H1 (cell line): ENCODE results near the gene SMYD4. TPM values are rescaled to one million over a fixed set of nuclear protein-coding genes. Genes with fewer than 3 reads are reported as not detected.

Source experiments
- CTCF ChIA-PET: fragments of 300-600 bp; sonication (Branson Sonifier 250); formaldehyde crosslinking; loops from one replicate; lab custom pipeline; 2021; ENCODE audit not compliant: partially characterized antibody; lab: Charles Lee
- POLR2A ChIA-PET: fragments of 300-600 bp; sonication (Branson Sonifier 250); formaldehyde crosslinking; loops from one replicate; lab custom pipeline; 2021; ENCODE audit warnings: inconsistent platforms; ENCODE audit not compliant: partially characterized antibody; lab: Charles Lee
- DNase-seq, 2 experiments: peaks; one replicate each; pipeline versions ENCODE4 v3.0.0 to v3.0.0-alpha.2; 2010 to 2022; ENCODE audit warnings: low spot score in 2 of 2, low read depth in 1 of 2, mixed read lengths in 1 of 2
- FAIRE-seq: peaks from 2 replicates; lab custom pipeline; 2011; peaks lifted over from hg19 to GRCh38; lab: Jason Lieb, UNC
- H2AFZ ChIP-seq: 2 replicates; pipeline ENCODE4 v1.8.1; 2012; ENCODE audit warnings: low read length, inconsistent platforms
- H2AK5ac ChIP-seq: 2 replicates; pipeline ENCODE4 v1.6.1; 2013; ENCODE audit warnings: low read depth, low read length
- H2BK120ac ChIP-seq: replicated peaks from 2 replicates; pipeline ENCODE3; 2013; ENCODE audit warnings: low read depth, low read length, inconsistent platforms
- H2BK12ac ChIP-seq: 2 replicates; pipeline ENCODE4 v1.6.1; 2013; ENCODE audit warnings: low read depth, low read length
- H2BK15ac ChIP-seq: 2 replicates; pipeline ENCODE4 v1.6.1; 2013; ENCODE audit warnings: low read length
- H2BK20ac ChIP-seq: 2 replicates; pipeline ENCODE4 v1.6.1; 2013; ENCODE audit warnings: low read length
- H2BK5ac ChIP-seq: 2 replicates; pipeline ENCODE4 v1.6.1; 2013; ENCODE audit warnings: low read depth, low read length
- H3K14ac ChIP-seq: 2 replicates; pipeline ENCODE4 v1.6.1; 2013; ENCODE audit warnings: inconsistent platforms; ENCODE audit not compliant: insufficient read length
- H3K18ac ChIP-seq: 2 replicates; pipeline ENCODE4 v1.6.1; 2013; ENCODE audit warnings: low read length; ENCODE audit errors: extremely low read depth
- H3K23ac ChIP-seq: 2 replicates; pipeline ENCODE4 v1.6.1; 2013; ENCODE audit warnings: inconsistent platforms; ENCODE audit not compliant: insufficient read length
- H3K23me2 ChIP-seq: 2 replicates; pipeline ENCODE4 v1.6.1; 2013; ENCODE audit warnings: low read depth, low read length
- H3K27ac ChIP-seq: 2 replicates; pipeline ENCODE4 v1.6.1; 2011; ENCODE audit warnings: low read depth, low read length, inconsistent platforms
- H3K27me3 ChIP-seq, 4 experiments: replicated peaks in 1 of 4; 1 replicate in 1 of 4; 2 replicates in 3 of 4; pipeline versions ENCODE4 v1.6.1 to v1.8.1; 2011 to 2013; ENCODE audit warnings: low read length in 3 of 4, mild to moderate bottlenecking in 3 of 4, inconsistent platforms in 2 of 4, mixed read lengths in 2 of 4, moderate library complexity in 1 of 4; ENCODE audit not compliant: control insufficient read depth in 3 of 4, insufficient read depth in 3 of 4; ENCODE audit errors: extremely low read depth in 1 of 4
- H3K36me3 ChIP-seq, 4 experiments: 2 replicates each; pipeline versions ENCODE4 v1.6.1 to v1.8.1; 2011 to 2013; ENCODE audit warnings: mild to moderate bottlenecking in 4 of 4, low read length in 3 of 4, moderate library complexity in 2 of 4, control low read depth in 1 of 4, inconsistent platforms in 1 of 4; ENCODE audit not compliant: insufficient read depth in 4 of 4, control insufficient read depth in 2 of 4
- H3K4ac ChIP-seq: replicated peaks from 2 replicates; pipeline ENCODE3; 2013; ENCODE audit warnings: low read length, low read depth, mixed read lengths, inconsistent platforms; ENCODE audit not compliant: insufficient read length
- H3K4me1 ChIP-seq, 4 experiments: replicated peaks in 1 of 4; 1 replicate in 1 of 4; 2 replicates in 3 of 4; pipeline versions ENCODE4 v1.6.1 to v1.8.1; 2011 to 2013; ENCODE audit warnings: low read length in 3 of 4, inconsistent platforms in 2 of 4, mixed read lengths in 1 of 4; ENCODE audit not compliant: insufficient read depth in 4 of 4, control insufficient read depth in 3 of 4
- H3K4me2 ChIP-seq, 2 experiments: 2 replicates each; pipeline versions ENCODE4 v1.6.1 to v1.8.1; 2011 to 2013; ENCODE audit warnings: low read depth in 2 of 2, low read length in 2 of 2, control low read depth in 1 of 2, inconsistent platforms in 1 of 2, mild to moderate bottlenecking in 1 of 2; ENCODE audit not compliant: insufficient read depth in 1 of 2
- H3K4me3 ChIP-seq, 4 experiments: fragments of 200-600, 300-600 bp in 1 of 4; sonication (generic), shearing (Covaris generic), sonication (Bioruptor Twin) in 1 of 4; 2 replicates each; pipeline versions ENCODE4 v1.5.1 to v1.8.1; 2011 to 2016; ENCODE audit warnings: low read length in 4 of 4, low read depth in 3 of 4, control low read depth in 2 of 4, inconsistent platforms in 2 of 4, mild to moderate bottlenecking in 2 of 4, mixed read lengths in 1 of 4, moderate library complexity in 1 of 4; ENCODE audit not compliant: insufficient read depth in 2 of 4; ENCODE audit errors: extremely low read depth in 1 of 4
- H3K56ac ChIP-seq: replicated peaks from 2 replicates; pipeline ENCODE3; 2013; ENCODE audit warnings: low read depth, mild to moderate bottlenecking, mixed read lengths, low read length, inconsistent platforms; ENCODE audit not compliant: insufficient read length
- H3K79me1 ChIP-seq: 2 replicates; pipeline ENCODE4 v1.6.1; 2013; ENCODE audit warnings: low read depth, low read length, control low read depth
- H3K79me2 ChIP-seq, 2 experiments: 2 replicates each; pipeline versions ENCODE4 v1.6.1 to v1.8.1; 2012 to 2013; ENCODE audit warnings: low read length in 2 of 2, mild to moderate bottlenecking in 2 of 2, inconsistent platforms in 1 of 2; ENCODE audit not compliant: insufficient read depth in 2 of 2, control insufficient read depth in 1 of 2
- H3K9ac ChIP-seq, 4 experiments: replicated peaks in 1 of 4; 1 replicate in 1 of 4; 2 replicates in 3 of 4; pipeline versions ENCODE4 v1.6.1 to v1.8.1; 2011 to 2013; ENCODE audit warnings: low read depth in 3 of 4, low read length in 3 of 4, control low read depth in 2 of 4, mild to moderate bottlenecking in 2 of 4, moderate library complexity in 2 of 4, inconsistent platforms in 1 of 4; ENCODE audit errors: extremely low read depth in 1 of 4
- H3K9me3 ChIP-seq, 2 experiments: 2 replicates each; pipeline versions ENCODE4 v1.6.1 to v1.8.1; 2012 to 2013; ENCODE audit warnings: mild to moderate bottlenecking in 2 of 2, moderate library complexity in 2 of 2, control low read depth in 1 of 2, inconsistent platforms in 1 of 2, low read depth in 1 of 2, low read length in 1 of 2, mixed read lengths in 1 of 2; ENCODE audit not compliant: insufficient read depth in 2 of 2
- H4K20me1 ChIP-seq, 2 experiments: replicated peaks in 1 of 2; 2 replicates each; pipeline versions ENCODE3 to v1.8.1; 2011 to 2013; ENCODE audit warnings: inconsistent platforms in 2 of 2, low read length in 2 of 2, mild to moderate bottlenecking in 1 of 2; ENCODE audit not compliant: insufficient read depth in 2 of 2, control insufficient read depth in 1 of 2
- H4K5ac ChIP-seq: 2 replicates; pipeline ENCODE4 v1.6.1; 2013; ENCODE audit warnings: low read length, low read depth, mixed read lengths, inconsistent platforms; ENCODE audit not compliant: insufficient read length
- H4K8ac ChIP-seq: 2 replicates; pipeline ENCODE4 v1.8.0; 2013; ENCODE audit warnings: mild to moderate bottlenecking, moderate library complexity, low read length, inconsistent platforms; ENCODE audit not compliant: insufficient read depth; ENCODE audit errors: extremely low read depth
- H4K91ac ChIP-seq: replicated peaks from 2 replicates; pipeline ENCODE3; 2013; ENCODE audit warnings: low read length, mixed read lengths, inconsistent platforms; ENCODE audit not compliant: insufficient read length
- RXRA ChIP-seq: IDR thresholded peaks from 2 replicates; pipeline ENCODE4 v1.6.1; 2011; ENCODE audit warnings: low read depth, mild to moderate bottlenecking, low read length, moderate library complexity; ENCODE audit not compliant: insufficient read depth
- WGBS, 2 experiments: shearing (Covaris generic) in 1 of 2; methylation state at CpG; one replicate each; pipeline versions ENCODE4 v1.1.6 to v1.1.7; 2013 to 2015; ENCODE audit warnings: low lambda C conversion rate in 2 of 2, mixed read lengths in 2 of 2, inconsistent platforms in 1 of 2, low coverage in 1 of 2, missing lambda C conversion rate in 1 of 2; ENCODE audit not compliant: insufficient replicate concordance in 2 of 2, insufficient coverage in 1 of 2, insufficient read length in 1 of 2; ENCODE audit errors: extremely low coverage in 1 of 2, missing lambda C conversion rate in 1 of 2; 5-methylcytosine and 5-hydroxymethylcytosine counted together
- polyA plus RNA-seq, 7 experiments: library from polyadenylated mRNA; depleted of rRNA in 3 of 7; stranded (reverse) in 5 of 7; unstranded in 2 of 7; fragments of >200 nt in 5 of 7; fragments of 200-250 nt in 2 of 7; gene quantifications; 1 replicate in 5 of 7; 2 replicates in 1 of 7; 4 replicates in 1 of 7; pipeline versions ENCODE4 v1.2.1 to v1.2.3, GENCODE V29; 2011 to 2013; ENCODE audit warnings: missing spikeins in 2 of 7, mixed read lengths in 2 of 7
- total RNA-seq: library from RNA; stranded (reverse); fragmentation: NEBNext Ultra II Directional; extraction: Animal tissue kit (Norgen Biotek cat#: 25700); gene quantifications from 2 replicates; pipeline ENCODE4 v1.2.1, GENCODE V29; 2021

Gene SMYD4
- total and polyA plus RNA-seq, 2 of the 8 experiments (the other 6 are each of a cell fraction or from before 2014, with no cell fraction given): 10.5 to 23.4 TPM

DNA sequence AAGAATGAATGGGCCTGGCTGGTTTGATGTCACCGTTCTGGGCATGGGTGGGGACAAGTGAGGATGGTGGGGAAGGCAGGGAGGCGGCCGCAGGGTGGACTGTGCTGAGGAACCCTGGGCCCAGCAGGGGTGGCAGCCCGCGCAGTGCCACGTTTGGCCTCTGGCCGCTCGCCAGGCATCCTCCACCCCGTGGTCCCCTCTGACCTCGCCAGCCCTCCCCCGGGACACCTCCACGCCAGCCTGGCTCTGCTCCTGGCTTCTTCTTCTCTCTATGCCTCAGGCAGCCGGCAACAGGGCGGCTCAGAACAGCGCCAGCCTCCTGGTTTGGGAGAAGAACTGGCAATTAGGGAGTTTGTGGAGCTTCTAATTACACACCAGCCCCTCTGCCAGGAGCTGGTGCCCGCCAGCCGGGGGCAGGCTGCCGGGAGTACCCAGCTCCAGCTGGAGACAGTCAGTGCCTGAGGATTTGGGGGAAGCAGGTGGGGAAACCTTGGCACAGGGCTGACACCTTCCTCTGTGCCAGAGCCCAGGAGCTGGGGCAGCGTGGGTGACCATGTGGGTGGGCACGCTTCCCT is 74.4 kb downstream of the SMYD4 start:
- no peak for DNase-seq
- H3K9ac ChIP-seq: no peak overlapping the region
- H2BK120ac ChIP-seq: no peak overlapping the region
- no peak overlapping the region for H3K14ac ChIP-seq
- no peak overlapping the region for H4K8ac ChIP-seq
- H4K20me1 ChIP-seq: no peaks in the 10 kb centered on the region
- H3K4ac ChIP-seq: no peak overlapping the region
- H3K18ac ChIP-seq: no peak overlapping the region; the same call in 1 of the 2 replicates
- 92% methylated on average over 19 of the region's 20 CpGs; no CpG with 5 or more reads in 1 of the 2 experiments for WGBS, 2 experiments
- no peaks in the 10 kb centered on the region for H3K79me1 ChIP-seq
- H4K91ac ChIP-seq: no peak overlapping the region
- H3K23ac ChIP-seq: no peak overlapping the region
- peak overlapping the region; percentile 21; the same call in 1 of the 2 replicates for H2BK5ac ChIP-seq
- no peaks in the 10 kb centered on the region for H3K23me2 ChIP-seq
- H3K4me2 ChIP-seq: no peak overlapping the region
- H3K4me3 ChIP-seq: no peak overlapping the region
- no peaks in the 10 kb centered on the region for H3K9me3 ChIP-seq
- H2BK12ac ChIP-seq: no peak overlapping the region
- H3K4me1 ChIP-seq: peaks cover 0 to 16% (median 11%) of the 10 kb centered on the region in 4 experiments; a peak in 6 of 7 replicates
- FAIRE-seq: no peak
- ChIA-PET POLR2A (interaction anchor here (0.6 to 5.2 kb wide), 5 partner anchors 11 to 47 kb away, joined by 3 to 30 read pairs (median 3); no protein-coding TSS in a partner anchor), CTCF (interaction anchor here (0.6 to 6.8 kb wide), 7 partner anchors 11 to 92 kb away, joined by 3 to 48 read pairs (median 5); no protein-coding TSS in a partner anchor)
- no peak overlapping the region for H3K56ac ChIP-seq
- no peaks in the 10 kb centered on the region for H3K36me3 ChIP-seq
- no peak overlapping the region for H2BK20ac ChIP-seq
- H2BK15ac ChIP-seq: no peak overlapping the region
- H4K5ac ChIP-seq: no peak overlapping the region
- no peak overlapping the region for H2AFZ ChIP-seq
- H3K27ac ChIP-seq: no peak overlapping the region
- no peak overlapping the region for H2AK5ac ChIP-seq
- H3K79me2 ChIP-seq: no peaks in the 10 kb centered on the region
- no peaks in the 10 kb centered on the region for H3K27me3 ChIP-seq
- TF ChIP-seq RXRA: no peak
